ENCODE results near the gene MINDY1.
A peak's percentile ranks its signal among the peaks of the same experiment; 100 is the strongest.

Gene MINDY1

DNA sequence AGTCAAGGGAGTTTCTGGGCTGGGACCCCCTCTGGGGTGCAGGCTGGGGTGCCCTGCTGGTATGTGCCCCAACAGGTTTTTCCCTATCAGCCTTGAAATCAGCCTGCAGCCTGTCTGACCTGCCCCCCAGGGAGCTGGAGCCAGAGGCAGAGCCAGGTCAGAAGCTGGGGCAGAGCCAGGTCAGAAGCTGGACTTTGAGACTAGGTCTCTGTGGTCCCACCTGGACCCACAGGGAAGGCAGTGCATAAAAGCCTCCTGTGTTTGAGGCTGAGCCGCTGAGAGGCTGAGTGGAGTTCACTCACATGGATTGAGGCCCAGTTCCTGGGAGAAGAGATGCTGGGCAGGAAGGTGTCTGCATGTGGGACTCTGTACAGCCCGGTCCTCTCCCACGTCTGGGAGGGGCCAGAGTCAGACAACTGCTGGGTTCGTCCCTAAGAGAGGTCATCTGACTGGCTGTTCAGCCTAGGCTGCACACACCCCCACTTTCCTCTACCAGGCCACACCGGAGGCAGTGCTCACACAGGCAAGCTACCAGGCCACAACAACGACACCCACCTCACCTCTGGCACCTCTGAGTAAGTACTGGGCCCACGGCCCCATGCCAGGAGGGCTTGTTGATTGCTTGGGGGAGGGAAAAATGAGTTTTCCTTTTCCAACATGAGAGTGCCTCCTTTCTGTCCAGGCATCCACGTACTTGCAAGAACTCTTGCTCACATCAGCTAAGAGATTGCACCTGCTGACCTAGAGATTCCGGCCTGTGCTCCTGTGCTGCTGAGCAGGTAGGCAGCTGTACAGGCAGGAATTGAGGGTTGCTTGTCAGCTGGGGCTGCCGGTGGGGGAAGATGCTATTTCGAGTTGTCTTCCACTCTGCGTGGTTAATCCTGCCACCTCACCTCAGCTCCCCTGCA lies 24.6 kb downstream of the MINDY1 start, which contains the start of gene ANXA9:
Gene ANXA9, plus strand, starts transcription at position 488 of the 908 bp plus-strand sequence. CDS start 814 bp downstream, outside the sequence.
- no peaks in the 10 kb centered on the region for H3K36me3 Mint-ChIP-seq (ENCODE audit: low read depth)
- no peak within 1 kb of the TSS for H3K4me3 Mint-ChIP-seq
- peaks cover 12% of the 10 kb centered on the region for H3K27me3 Mint-ChIP-seq (ENCODE audit: low read depth)
- H3K27ac Mint-ChIP-seq, result peak within 1 kb of the TSS in 2 of 3 experiments; percentile 60 to 88
- TF ChIP-seq, protein P1, sequence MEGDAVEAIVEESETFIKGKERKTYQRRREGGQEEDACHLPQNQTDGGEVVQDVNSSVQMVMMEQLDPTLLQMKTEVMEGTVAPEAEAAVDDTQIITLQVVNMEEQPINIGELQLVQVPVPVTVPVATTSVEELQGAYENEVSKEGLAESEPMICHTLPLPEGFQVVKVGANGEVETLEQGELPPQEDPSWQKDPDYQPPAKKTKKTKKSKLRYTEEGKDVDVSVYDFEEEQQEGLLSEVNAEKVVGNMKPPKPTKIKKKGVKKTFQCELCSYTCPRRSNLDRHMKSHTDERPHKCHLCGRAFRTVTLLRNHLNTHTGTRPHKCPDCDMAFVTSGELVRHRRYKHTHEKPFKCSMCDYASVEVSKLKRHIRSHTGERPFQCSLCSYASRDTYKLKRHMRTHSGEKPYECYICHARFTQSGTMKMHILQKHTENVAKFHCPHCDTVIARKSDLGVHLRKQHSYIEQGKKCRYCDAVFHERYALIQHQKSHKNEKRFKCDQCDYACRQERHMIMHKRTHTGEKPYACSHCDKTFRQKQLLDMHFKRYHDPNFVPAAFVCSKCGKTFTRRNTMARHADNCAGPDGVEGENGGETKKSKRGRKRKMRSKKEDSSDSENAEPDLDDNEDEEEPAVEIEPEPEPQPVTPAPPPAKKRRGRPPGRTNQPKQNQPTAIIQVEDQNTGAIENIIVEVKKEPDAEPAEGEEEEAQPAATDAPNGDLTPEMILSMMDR (IDR thresholded peaks at IDR 0.05; ENCODE audit: unreplicated experiment in 3 of 3), result no peak
- H3K9me3 Mint-ChIP-seq, result no peaks in the 10 kb centered on the region
- peaks cover 20% of the 10 kb centered on the region for H3K4me1 Mint-ChIP-seq

DNA sequence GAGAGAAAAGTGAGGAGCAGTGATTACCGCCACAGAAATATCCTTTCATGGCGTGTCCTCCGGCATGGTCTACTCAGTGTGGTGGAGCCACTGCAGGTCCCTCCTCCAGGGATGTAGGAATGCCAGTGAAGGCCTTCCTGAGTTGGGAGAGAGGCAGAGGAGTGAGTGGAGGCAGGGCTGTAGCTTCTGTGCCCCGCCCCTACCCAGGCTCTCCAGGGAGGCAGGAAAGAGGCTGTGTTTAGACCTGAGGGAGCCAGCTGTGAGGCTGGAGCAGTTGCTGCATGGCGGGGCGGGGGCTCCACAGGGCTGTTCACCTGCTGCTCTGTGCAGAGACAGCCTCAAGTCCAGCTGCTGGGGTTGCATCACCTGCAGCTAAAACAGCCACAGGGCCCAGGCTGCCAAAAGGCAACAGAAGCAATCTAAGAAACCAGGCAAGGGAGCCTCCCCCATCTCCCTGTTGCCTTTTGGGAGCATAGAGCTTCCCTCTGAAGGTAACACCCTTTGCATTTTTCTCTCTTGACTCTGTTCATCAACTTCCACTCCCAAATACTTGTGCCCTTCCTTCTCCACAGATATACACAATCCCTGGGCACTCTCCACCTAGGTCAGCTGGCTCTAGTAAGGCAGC lies 25.4 kb downstream of the MINDY1 start:
- Mint-ChIP-seq H3K9me3 (no peaks in the 10 kb centered on the region), H3K4me1 (peaks cover 25% of the 10 kb centered on the region), H3K36me3 (ENCODE audit: low read depth) (no peaks in the 10 kb centered on the region), H3K27ac (peak overlapping the region in 2 of 3 experiments; percentile 60 to 88), H3K4me3 (no peak overlapping the region), H3K27me3 (ENCODE audit: low read depth) (peaks cover 12% of the 10 kb centered on the region)
- TF ChIP-seq, protein P1 (IDR thresholded peaks at IDR 0.05; ENCODE audit: unreplicated experiment in 3 of 3), result no peak

DNA sequence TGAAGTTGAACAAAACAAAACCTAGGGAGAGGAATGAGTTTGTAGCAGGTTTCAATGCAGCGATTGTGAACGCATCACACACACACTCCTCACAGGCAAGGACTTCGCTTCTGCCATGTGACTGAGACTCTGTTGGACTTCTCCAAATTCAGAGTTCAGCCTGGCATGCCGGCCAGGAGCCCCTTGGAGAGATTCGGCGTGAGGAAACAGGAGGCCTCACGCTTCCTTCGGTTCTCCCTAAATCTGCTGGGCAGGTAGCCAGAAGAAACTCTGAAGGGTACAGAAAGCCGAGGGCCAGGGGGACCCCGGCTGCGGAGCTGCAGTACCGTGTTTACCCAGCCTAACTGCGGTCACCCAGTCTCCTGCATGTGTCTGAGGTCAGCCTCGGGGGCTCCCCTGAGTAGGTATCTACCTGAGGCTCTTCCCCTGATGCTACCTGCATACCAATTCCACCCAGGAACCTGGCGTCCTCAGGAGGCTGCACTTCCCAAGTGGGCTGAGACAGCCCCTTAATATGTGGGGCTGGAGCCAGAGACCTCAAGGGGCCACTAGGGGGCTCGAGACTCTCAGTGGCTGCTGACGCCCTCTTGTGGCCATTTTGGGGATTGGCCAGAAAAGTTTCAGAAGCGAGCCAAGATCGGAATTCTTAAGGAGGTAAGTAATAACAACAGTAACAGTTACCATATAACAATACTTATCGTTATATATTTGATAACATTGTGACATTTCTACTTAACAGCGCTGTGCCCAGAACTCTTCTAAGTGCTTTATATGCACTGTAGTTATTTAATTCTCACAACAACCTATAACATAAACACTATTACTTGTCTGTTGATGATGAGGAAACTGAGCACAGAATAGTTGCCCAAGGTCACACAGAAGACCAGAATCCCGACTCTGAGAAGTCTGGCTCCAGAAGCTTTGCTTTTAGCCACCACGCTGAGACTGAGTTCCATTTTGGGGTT lies 27.3 kb downstream of the MINDY1 start:
- TF ChIP-seq, protein P1 (IDR thresholded peaks at IDR 0.05; ENCODE audit: unreplicated experiment in 3 of 3), result peak; percentile 100

DNA sequence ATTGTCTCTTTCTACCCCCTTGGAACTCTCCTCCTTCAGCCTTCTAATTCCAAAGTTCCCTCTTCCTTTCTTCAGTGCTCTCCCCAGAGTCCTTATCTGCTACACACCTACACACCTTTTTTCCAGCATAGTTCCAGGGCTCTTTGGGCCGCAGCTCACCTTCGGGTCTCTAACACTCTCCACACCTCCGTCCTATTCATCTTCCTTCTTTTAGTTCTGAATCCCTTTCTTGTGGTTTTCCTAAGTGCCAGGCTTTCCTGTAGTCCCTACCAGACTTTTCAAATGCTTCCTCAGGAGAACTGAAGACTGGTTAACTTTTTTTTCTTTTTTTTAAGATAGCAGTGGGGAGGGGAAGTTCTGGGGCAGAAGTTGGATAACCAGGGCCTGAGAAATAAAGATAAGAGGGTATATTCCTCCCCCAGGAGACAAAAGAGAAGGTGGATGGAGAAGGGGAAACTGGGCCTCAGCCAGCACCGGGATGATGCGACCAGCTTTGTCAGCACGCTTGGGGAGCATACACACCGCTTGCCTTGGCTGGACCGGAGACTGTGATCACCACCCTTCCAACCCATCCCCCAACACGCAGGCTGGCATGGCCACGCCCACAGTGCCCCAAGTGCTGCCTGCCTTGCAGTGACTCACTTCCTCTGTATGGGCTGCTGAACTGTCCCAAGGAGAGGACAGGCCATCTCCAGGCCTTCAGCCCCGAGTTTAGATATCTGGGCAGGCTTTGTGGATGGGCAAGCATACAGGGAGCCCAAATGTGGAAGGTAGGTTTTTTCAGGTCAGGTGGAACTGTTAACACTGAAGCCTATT lies 29.6 kb downstream of the MINDY1 start:
- TF ChIP-seq, protein P1 (IDR thresholded peaks at IDR 0.05; ENCODE audit: unreplicated experiment in 3 of 3), result no peak
- no peaks in the 10 kb centered on the region for H3K9me3 Mint-ChIP-seq
- peak overlapping the region; percentile 63 to 81 (median 75) for H3K4me3 Mint-ChIP-seq
- H3K27ac Mint-ChIP-seq, result peak overlapping the region; percentile 69 to 86 (median 71)
- H3K36me3 Mint-ChIP-seq (ENCODE audit: low read depth), result no peaks in the 10 kb centered on the region
- peaks cover 7% of the 10 kb centered on the region for H3K27me3 Mint-ChIP-seq (ENCODE audit: low read depth)
- peaks cover 38% of the 10 kb centered on the region for H3K4me1 Mint-ChIP-seq

More for the DNA sequence above, 27.3 kb downstream of the MINDY1 start:
- Mint-ChIP-seq H3K27ac (peak overlapping the region in 2 of 3 experiments; percentile 43 to 62), H3K36me3 (ENCODE audit: low read depth) (no peaks in the 10 kb centered on the region), H3K9me3 (no peaks in the 10 kb centered on the region), H3K4me1 (peaks cover 25% of the 10 kb centered on the region), H3K27me3 (ENCODE audit: low read depth) (peaks cover 12% of the 10 kb centered on the region), H3K4me3 (peak overlapping the region; percentile 29 to 56 (median 52))

DNA sequence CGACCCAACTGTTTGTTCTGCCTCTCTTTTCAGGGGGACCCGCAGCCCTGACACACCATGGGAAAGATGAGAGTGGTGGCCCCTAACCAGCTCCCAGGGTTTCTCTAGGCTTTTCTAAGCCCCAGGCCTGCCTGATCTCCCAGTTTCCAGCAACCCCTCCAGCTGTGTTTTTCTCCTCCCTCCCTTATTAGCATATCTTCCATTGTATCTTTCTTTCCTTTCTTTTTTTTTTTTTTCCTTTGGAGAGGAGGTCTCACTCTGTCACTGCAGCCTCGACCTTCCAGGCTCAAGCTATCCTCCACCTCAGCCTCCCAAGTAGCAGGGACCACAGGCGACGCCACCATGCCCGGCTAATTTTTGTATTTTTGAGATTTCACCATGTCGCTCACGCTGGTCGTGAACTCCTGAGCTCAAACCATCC lies 30.3 kb downstream of the MINDY1 start:
- no peaks in the 10 kb centered on the region for H3K9me3 Mint-ChIP-seq
- peaks cover 7% of the 10 kb centered on the region for H3K27me3 Mint-ChIP-seq (ENCODE audit: low read depth)
- H3K4me1 Mint-ChIP-seq, result peaks cover 38% of the 10 kb centered on the region

More for the DNA sequence above, 30.3 kb downstream of the MINDY1 start:
- peak overlapping the region; percentile 63 to 81 (median 75) for H3K4me3 Mint-ChIP-seq
- TF ChIP-seq, protein P1 (IDR thresholded peaks at IDR 0.05; ENCODE audit: unreplicated experiment in 3 of 3), result no peak
- H3K27ac Mint-ChIP-seq, result peak overlapping the region; percentile 55 to 86 (median 69)
- no peaks in the 10 kb centered on the region for H3K36me3 Mint-ChIP-seq (ENCODE audit: low read depth)
